Stomach (tissue), 9 donors: Measurements from ENCODE around the gene AK5. TPM values are rescaled to one million over a fixed set of nuclear protein-coding genes. Genes with fewer than 3 reads are reported as not detected.

Experiments used
- DNase-seq, 2 donors: peaks; one replicate each; pipeline versions ENCODE4 v3.0.0 to v3.0.0-alpha.2; 2013 to 2019
- H3K27ac ChIP-seq, 5 donors: fragments of 200-600 bp in 4 of 5; sonication (generic) in 4 of 5; one replicate each; pipeline ENCODE4 v1.5.1; 2013 to 2019; ENCODE audit warnings: mild to moderate bottlenecking in 1 of 5, moderate library complexity in 1 of 5
- H3K27me3 ChIP-seq, 3 donors: fragments of 200-600 bp; sonication (generic); one replicate each; pipeline ENCODE4 v1.5.1; 2017 to 2019; ENCODE audit warnings: mixed run types in 1 of 3
- H3K36me3 ChIP-seq, 4 donors: fragments of 200-600 bp; sonication (generic); 1 replicate in 3 of 4; 2 replicates in 1 of 4; pipeline ENCODE4 v1.5.1; 2016 to 2019
- H3K4me1 ChIP-seq, 4 donors: fragments of 200-600 bp; sonication (generic); one replicate each; pipeline ENCODE4 v1.5.1; 2016 to 2019
- H3K4me3 ChIP-seq, 4 donors: fragments of 200-600 bp; sonication (generic) in 3 of 4; one replicate each; pipeline ENCODE4 v1.5.1; 2016 to 2019; ENCODE audit warnings: mild to moderate bottlenecking in 1 of 4
- H3K9me3 ChIP-seq, 4 donors: fragments of 200-600 bp; sonication (generic); one replicate each; pipeline ENCODE4 v1.5.1; 2016 to 2019
- EP300 ChIP-seq: sonication (generic); formaldehyde crosslinking; IDR thresholded peaks from one replicate; pipeline ENCODE4 v1.6.1; 2017; ENCODE audit warnings: antibody characterized with exemption
- POLR2A ChIP-seq, 4 donors: fragments of 450-650 bp; IDR thresholded peaks; one replicate each; pipeline ENCODE4 v1.6.1; 2016; ENCODE audit warnings: antibody characterized with exemption in 4 of 4, control low read depth in 2 of 4, mild to moderate bottlenecking in 1 of 4, moderate library complexity in 1 of 4
- POLR2AphosphoS5 ChIP-seq, 3 donors: sonication (generic); formaldehyde crosslinking; IDR thresholded peaks; one replicate each; pipeline ENCODE4 v1.6.1; 2016; ENCODE audit warnings: antibody characterized with exemption in 3 of 3
- WGBS, 5 donors: extraction: QIAGEN DNeasy Blood & Tissue Kit in 3 of 5; methylation state at CpG; one replicate each; pipeline versions ENCODE4 v1.1.5 to v1.1.7; 2013 to 2018; 5-methylcytosine and 5-hydroxymethylcytosine counted together
- intact Hi-C: fragments of 100-400 bp; cut with DNase I; formaldehyde crosslinking; loops from one replicate; pipeline ENCODE4 v1.15.1; 2023; ENCODE audit warnings: low total_unique reads
- polyA plus RNA-seq, 3 donors: library from polyadenylated mRNA; stranded (reverse); fragments of 200-250 nt; gene quantifications; one replicate each; pipeline ENCODE4 v1.2.3, GENCODE V29; 2013
- total RNA-seq, 5 donors: library from RNA; depleted of rRNA; stranded (reverse); fragments of >200 nt; gene quantifications; one replicate each; pipeline versions ENCODE4 v1.1.0 to v1.2.3, GENCODE V29; 2014 to 2016
- TF ChIP-seq, protein P1 (sequence below), 7 experiments: fragments of 450-650 bp in 4 of 7; fragments of 200-600 bp in 3 of 7; sonication (generic) in 3 of 7; IDR thresholded peaks; one replicate each; pipeline ENCODE4 v1.5.1; 2016 to 2019; ENCODE audit warnings: antibody characterized with exemption in 7 of 7, control low read depth in 2 of 7, mild to moderate bottlenecking in 1 of 7
- donor health status: healthy with polysubstance abuse.
- donor health status: Bipolar disorder and iron deficiency.
- donor health status: healthy.

Gene AK5
- total and polyA plus RNA-seq, 8 donors = 0.23 to 5.0 (median 1.3) TPM; not detected in 3

DNA sequence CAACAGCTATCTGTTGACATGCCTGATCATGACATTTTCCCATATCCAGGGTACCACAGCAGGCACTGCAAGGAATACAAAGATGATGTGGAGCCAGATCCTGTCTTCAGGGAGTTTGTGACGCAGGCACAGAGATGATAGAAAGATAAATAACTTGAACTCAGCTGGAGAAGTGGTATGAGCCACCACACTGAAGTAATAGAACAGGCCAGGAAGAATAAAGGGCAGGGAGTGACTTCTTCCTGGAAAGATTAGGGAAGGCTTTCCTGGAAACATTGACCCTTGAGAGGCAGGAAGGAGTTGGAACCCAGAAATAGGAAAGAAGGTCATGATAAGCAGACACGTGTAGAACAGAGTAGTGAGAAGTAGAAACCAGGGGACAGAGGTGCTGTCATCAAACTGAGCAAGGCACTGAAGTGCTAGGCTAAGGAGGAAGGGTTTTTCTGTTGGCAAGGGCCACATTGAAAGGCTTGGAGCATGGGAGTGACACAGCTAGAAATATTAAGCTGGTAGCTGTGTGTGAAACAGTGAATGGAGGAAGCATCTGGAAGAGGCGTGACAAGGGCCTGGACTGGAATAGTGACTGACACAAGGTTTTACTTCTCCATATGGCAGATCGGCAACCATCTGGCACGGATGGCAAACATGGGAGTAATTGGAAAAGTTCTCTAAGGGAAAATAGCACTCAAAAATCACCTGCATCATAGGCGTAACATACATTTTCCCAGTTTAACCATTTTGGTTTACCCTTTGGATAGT, 68.4 kb downstream of the AK5 start:
- Histone ChIP-seq H3K27me3 (no peaks in the 10 kb centered on the region), H3K4me1 (no peaks in the 10 kb centered on the region), H3K4me3 (no peak overlapping the region), H3K9me3 (no peaks in the 10 kb centered on the region), H3K36me3 (no peaks in the 10 kb centered on the region), H3K27ac (no peak overlapping the region)
- 74 to 83% (median 77%) methylated on average over 6 of the region's 6 CpGs for WGBS, 5 donors
- TF ChIP-seq EP300 (no peak), POLR2AphosphoS5 (IDR thresholded peaks at IDR 0.05) (no peak), POLR2A (IDR thresholded peaks at IDR 0.05) (no peak)
- TF ChIP-seq, protein P1, sequence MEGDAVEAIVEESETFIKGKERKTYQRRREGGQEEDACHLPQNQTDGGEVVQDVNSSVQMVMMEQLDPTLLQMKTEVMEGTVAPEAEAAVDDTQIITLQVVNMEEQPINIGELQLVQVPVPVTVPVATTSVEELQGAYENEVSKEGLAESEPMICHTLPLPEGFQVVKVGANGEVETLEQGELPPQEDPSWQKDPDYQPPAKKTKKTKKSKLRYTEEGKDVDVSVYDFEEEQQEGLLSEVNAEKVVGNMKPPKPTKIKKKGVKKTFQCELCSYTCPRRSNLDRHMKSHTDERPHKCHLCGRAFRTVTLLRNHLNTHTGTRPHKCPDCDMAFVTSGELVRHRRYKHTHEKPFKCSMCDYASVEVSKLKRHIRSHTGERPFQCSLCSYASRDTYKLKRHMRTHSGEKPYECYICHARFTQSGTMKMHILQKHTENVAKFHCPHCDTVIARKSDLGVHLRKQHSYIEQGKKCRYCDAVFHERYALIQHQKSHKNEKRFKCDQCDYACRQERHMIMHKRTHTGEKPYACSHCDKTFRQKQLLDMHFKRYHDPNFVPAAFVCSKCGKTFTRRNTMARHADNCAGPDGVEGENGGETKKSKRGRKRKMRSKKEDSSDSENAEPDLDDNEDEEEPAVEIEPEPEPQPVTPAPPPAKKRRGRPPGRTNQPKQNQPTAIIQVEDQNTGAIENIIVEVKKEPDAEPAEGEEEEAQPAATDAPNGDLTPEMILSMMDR (IDR thresholded peaks at IDR 0.05) = no peak
- DNase-seq = no peak
- intact Hi-C loops = no loop called here

DNA sequence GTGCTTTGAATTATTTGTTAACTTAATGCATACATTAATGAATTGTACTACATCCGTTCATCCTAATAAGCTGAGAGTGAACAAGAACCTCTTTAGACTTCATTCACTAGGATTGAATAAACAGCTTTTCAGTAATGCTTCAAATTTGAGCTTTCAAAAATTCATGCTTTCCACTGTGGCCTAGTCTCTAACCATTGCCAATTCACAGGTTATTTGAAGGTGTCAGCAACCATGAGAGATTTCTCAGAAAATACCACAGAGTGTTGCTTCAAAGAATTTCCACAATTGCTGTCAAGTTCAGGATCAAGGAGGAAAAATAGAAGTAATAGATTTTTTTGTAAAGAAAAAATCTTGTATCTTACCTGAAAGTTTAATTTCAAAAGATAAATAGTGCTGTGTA, 72.7 kb downstream of the AK5 start:
- TF ChIP-seq POLR2AphosphoS5 (IDR thresholded peaks at IDR 0.05) (no peak), EP300 (no peak), POLR2A (IDR thresholded peaks at IDR 0.05) (no peak)
- TF ChIP-seq, protein P1 (IDR thresholded peaks at IDR 0.05) = no peak
- Histone ChIP-seq H3K36me3 (no peaks in the 10 kb centered on the region), H3K27ac (no peak overlapping the region)

DNA sequence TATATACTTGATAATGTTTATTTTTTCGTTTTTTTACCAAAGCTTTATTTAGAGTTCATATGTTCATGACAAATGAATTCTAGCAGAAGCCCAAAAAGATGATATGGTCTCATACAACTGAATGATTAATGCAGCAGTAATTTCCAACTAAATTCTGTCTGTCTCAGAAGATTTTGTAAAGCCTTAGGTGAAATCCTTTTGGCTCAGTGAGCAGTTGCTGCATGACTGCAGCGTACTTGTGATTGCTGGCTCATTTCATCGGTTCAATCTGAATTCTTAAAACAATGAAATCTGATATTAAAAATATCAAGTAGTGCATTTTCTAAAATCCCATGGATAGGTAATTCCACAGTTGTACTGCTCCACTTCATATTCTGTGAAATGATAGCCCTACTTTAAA, 73.2 kb downstream of the AK5 start:
- Histone ChIP-seq H3K36me3 (no peaks in the 10 kb centered on the region), H3K27me3 (no peaks in the 10 kb centered on the region), H3K27ac (no peak overlapping the region), H3K9me3 (no peaks in the 10 kb centered on the region), H3K4me3 (no peak overlapping the region), H3K4me1 (no peaks in the 10 kb centered on the region)
- WGBS, 5 donors = 80 to 86% (median 82%) methylated on average over 3 of the region's 3 CpGs
- intact Hi-C loops = no loop called here
- TF ChIP-seq EP300 (no peak), POLR2AphosphoS5 (IDR thresholded peaks at IDR 0.05) (no peak), POLR2A (IDR thresholded peaks at IDR 0.05) (no peak)
- TF ChIP-seq, protein P1 (IDR thresholded peaks at IDR 0.05) = no peak
- no peak for DNase-seq

More for the DNA sequence above, 72.7 kb downstream of the AK5 start:
- H3K27me3 ChIP-seq = no peaks in the 10 kb centered on the region
- intact Hi-C loops = no loop called here
- WGBS, 5 donors = 70 to 90% (median 81%) methylated on average over 1 of the region's 1 CpG
- H3K4me3 ChIP-seq = no peak overlapping the region
- no peak for DNase-seq
- no peaks in the 10 kb centered on the region for H3K9me3 ChIP-seq
- H3K4me1 ChIP-seq = no peaks in the 10 kb centered on the region

- no peak overlapping the region for H3K4me3 ChIP-seq
- H3K36me3 ChIP-seq = no peaks in the 10 kb centered on the region
- WGBS, 5 donors = 70 to 79% (median 74%) methylated on average over 3 of the region's 3 CpGs
- TF ChIP-seq, protein P1 (IDR thresholded peaks at IDR 0.05) = no peak
- no peak for TF ChIP-seq EP300
- DNase-seq = no peak
- no peak overlapping the region for H3K27ac ChIP-seq
- H3K9me3 ChIP-seq = no peaks in the 10 kb centered on the region
- H3K27me3 ChIP-seq = no peaks in the 10 kb centered on the region
- intact Hi-C loops = no loop called here
- no peaks in the 10 kb centered on the region for H3K4me1 ChIP-seq
Observed at GRCh38 chr1:77356136-77356535, 74.3 kb downstream of the AK5 start.
